IMR-90 (cell line): ENCODE data around the gene SHC2. TPM values are rescaled to one million over a fixed set of nuclear protein-coding genes. Genes with fewer than 3 reads are reported as not detected.

Experiments
- ATAC-seq: fragments of 200-7000 bp; cut with Tn5 transposase; 2 replicates; pipeline ENCODE4 v1.9.1; 2020; ENCODE audit warnings: low read depth, mild to moderate bottlenecking, moderate library complexity
- BruUV-seq: library from RNA; stranded (reverse); fragments of 400-500 nt; replicated peaks from 2 replicates; lab custom pipeline; 2021; lab: Mats Ljungman, UMichigan
- CTCF ChIA-PET: fragments of 300-600 bp; formaldehyde crosslinking; extraction: SDS; loops from one replicate; lab custom pipeline; 2021; ENCODE audit warnings: antibody characterized with exemption; lab: Yijun Ruan, JAX
- POLR2A ChIA-PET: fragments of 300-600 bp; sonication (Branson Sonifier 250); formaldehyde crosslinking; loops from one replicate; lab custom pipeline; 2022; ENCODE audit warnings: antibody characterized with exemption; ENCODE audit not compliant: unreplicated experiment; lab: Charles Lee
- DNase-seq: peaks from one replicate; pipeline ENCODE4 v3.0.0; 2013
- H2AFZ ChIP-seq: replicated peaks from 2 replicates; pipeline ENCODE3; 2013; ENCODE audit warnings: low read length, mild to moderate bottlenecking; ENCODE audit not compliant: poor library complexity
- H2AK5ac ChIP-seq: 2 replicates; pipeline ENCODE4 v1.6.1; 2013; ENCODE audit warnings: low read depth, low read length, inconsistent platforms
- H2AK9ac ChIP-seq: replicated peaks from 2 replicates; pipeline ENCODE3; 2013; ENCODE audit warnings: mild to moderate bottlenecking, low read depth, low read length, moderate library complexity; ENCODE audit not compliant: poor library complexity
- H2BK120ac ChIP-seq: 2 replicates; pipeline ENCODE4 v1.6.1; 2013; ENCODE audit warnings: low read depth, low read length, inconsistent platforms
- H2BK15ac ChIP-seq: 3 replicates; pipeline ENCODE4 v1.6.1; 2013; ENCODE audit warnings: low read depth, low read length, inconsistent platforms
- H2BK20ac ChIP-seq: 2 replicates; pipeline ENCODE4 v1.6.1; 2013; ENCODE audit warnings: low read depth, mild to moderate bottlenecking, inconsistent platforms, low read length, moderate library complexity
- H2BK5ac ChIP-seq: 2 replicates; pipeline ENCODE4 v1.6.1; 2013; ENCODE audit warnings: mild to moderate bottlenecking, low read depth, low read length, inconsistent platforms; ENCODE audit not compliant: poor library complexity, severe bottlenecking
- H3K14ac ChIP-seq: replicated peaks from 2 replicates; pipeline ENCODE4 v1.6.1; 2013; ENCODE audit warnings: low read depth, low read length, inconsistent platforms
- H3K18ac ChIP-seq: 2 replicates; pipeline ENCODE4 v1.6.1; 2013; ENCODE audit warnings: low read depth, low read length, control low read depth
- H3K23ac ChIP-seq: 2 replicates; pipeline ENCODE4 v1.6.1; 2013; ENCODE audit warnings: low read depth, low read length, inconsistent platforms
- H3K27ac ChIP-seq: 2 replicates; pipeline ENCODE4 v1.5.1; 2013; ENCODE audit warnings: mild to moderate bottlenecking, control low read depth, low read length; ENCODE audit not compliant: insufficient read depth
- H3K27me3 ChIP-seq: 2 replicates; pipeline ENCODE4 v1.6.1; 2013; ENCODE audit warnings: low read length; ENCODE audit not compliant: control insufficient read depth, insufficient read depth
- H3K36me3 ChIP-seq: 2 replicates; pipeline ENCODE4 v1.6.1; 2013; ENCODE audit warnings: low read length, mixed read lengths; ENCODE audit not compliant: control insufficient read depth, insufficient read depth
- H3K4ac ChIP-seq: 2 replicates; pipeline ENCODE4 v1.6.1; 2013; ENCODE audit warnings: low read depth, low read length, inconsistent platforms
- H3K4me1 ChIP-seq: 2 replicates; pipeline ENCODE4 v1.6.1; 2013; ENCODE audit warnings: low read length, mixed read lengths; ENCODE audit not compliant: control insufficient read depth, insufficient read depth
- H3K4me2 ChIP-seq: 2 replicates; pipeline ENCODE4 v1.6.1; 2013; ENCODE audit warnings: low read depth, mild to moderate bottlenecking, control low read depth, low read length, moderate library complexity
- H3K4me3 ChIP-seq: 2 replicates; pipeline ENCODE4 v1.5.1; 2013; ENCODE audit warnings: low read depth, mild to moderate bottlenecking, control low read depth, low read length, moderate library complexity; ENCODE audit not compliant: insufficient read depth
- H3K56ac ChIP-seq: 2 replicates; pipeline ENCODE4 v1.6.1; 2013; ENCODE audit warnings: low read length, inconsistent platforms; ENCODE audit not compliant: insufficient read depth; ENCODE audit errors: extremely low read depth
- H3K79me1 ChIP-seq, 2 experiments: 2 replicates each; pipeline ENCODE4 v1.6.1; 2013; ENCODE audit warnings: low read length in 2 of 2, inconsistent platforms in 1 of 2, low read depth in 1 of 2
- H3K9ac ChIP-seq: 2 replicates; pipeline ENCODE4 v1.6.1; 2013; ENCODE audit warnings: low read depth, low read length, control low read depth
- H3K9me1 ChIP-seq: 2 replicates; pipeline ENCODE4 v1.6.1; 2013; ENCODE audit warnings: low read length, inconsistent platforms; ENCODE audit not compliant: insufficient read depth
- H3K9me3 ChIP-seq: 2 replicates; pipeline ENCODE4 v1.6.1; 2013; ENCODE audit warnings: low read length; ENCODE audit not compliant: control insufficient read depth, insufficient read depth
- H4K20me1 ChIP-seq: 2 replicates; pipeline ENCODE4 v1.6.1; 2013; ENCODE audit warnings: low read length, inconsistent platforms; ENCODE audit not compliant: insufficient read depth
- H4K5ac ChIP-seq: 2 replicates; pipeline ENCODE4 v1.6.1; 2013; ENCODE audit warnings: mild to moderate bottlenecking, low read depth, low read length, control low read depth
- H4K8ac ChIP-seq, 2 experiments: 2 replicates each; pipeline ENCODE4 v1.6.1; 2013; ENCODE audit warnings: low read depth in 2 of 2, low read length in 2 of 2, control low read depth in 1 of 2, inconsistent platforms in 1 of 2
- H4K91ac ChIP-seq: 2 replicates; pipeline ENCODE4 v1.6.1; 2013; ENCODE audit warnings: low read depth, low read length, inconsistent platforms; ENCODE audit not compliant: insufficient read depth
- BHLHE40 ChIP-seq: fragments of 150-350 bp; IDR thresholded peaks from 2 replicates; pipeline ENCODE4 v1.6.1; 2016; ENCODE audit warnings: mild to moderate bottlenecking, low read depth, low read length
- CEBPB ChIP-seq: IDR thresholded peaks from 2 replicates; pipeline ENCODE4 v1.6.1; 2012; ENCODE audit warnings: low read depth, low read length, improper control_type of control experiment
- CHD1 ChIP-seq: IDR thresholded peaks from 2 replicates; pipeline ENCODE4 v1.6.1; 2012; ENCODE audit warnings: low read depth, low read length, improper control_type of control experiment
- FOS ChIP-seq: fragments of 150-350 bp; IDR thresholded peaks from 2 replicates; pipeline ENCODE4 v1.6.1; 2016; ENCODE audit warnings: low read depth, low read length
- MAFK ChIP-seq: IDR thresholded peaks from 2 replicates; pipeline ENCODE4 v1.6.1; 2012; ENCODE audit warnings: low read depth, low read length, improper control_type of control experiment
- MAZ ChIP-seq: IDR thresholded peaks from 2 replicates; pipeline ENCODE4 v1.6.1; 2012; ENCODE audit warnings: low read depth, mild to moderate bottlenecking, low read length, improper control_type of control experiment, moderate library complexity, borderline replicate concordance
- MXI1 ChIP-seq: IDR thresholded peaks from 2 replicates; pipeline ENCODE4 v1.6.1; 2012; ENCODE audit warnings: low read depth, mild to moderate bottlenecking, low read length, moderate library complexity, borderline replicate concordance
- NFE2L2 ChIP-seq: fragments of 150-350 bp; IDR thresholded peaks from 2 replicates; pipeline ENCODE4 v1.6.1; 2016; ENCODE audit warnings: low read depth, mild to moderate bottlenecking, low read length
- POLR2A ChIP-seq: IDR thresholded peaks from 2 replicates; pipeline ENCODE4 v1.6.1; 2012; ENCODE audit warnings: mild to moderate bottlenecking, low read depth, low read length
- RAD21 ChIP-seq: IDR thresholded peaks from 2 replicates; pipeline ENCODE4 v1.6.1; 2012; ENCODE audit warnings: low read length, improper control_type of control experiment
- RCOR1 ChIP-seq: IDR thresholded peaks from 2 replicates; pipeline ENCODE4 v1.6.1; 2012; ENCODE audit warnings: mild to moderate bottlenecking, low read length, improper control_type of control experiment; ENCODE audit not compliant: insufficient replicate concordance
- RFX5 ChIP-seq: IDR thresholded peaks from 2 replicates; pipeline ENCODE4 v1.8.0; 2012; ENCODE audit warnings: low read depth, mild to moderate bottlenecking, low read length, moderate library complexity
- SMC3 ChIP-seq: fragments of 150-350 bp; IDR thresholded peaks from 2 replicates; pipeline ENCODE4 v1.6.1; 2016; ENCODE audit warnings: low read depth, mild to moderate bottlenecking, antibody characterized with exemption, low read length, moderate library complexity
- WGBS, 2 experiments: methylation state at CpG; one replicate each; pipeline versions ENCODE4 v1.1.5 to v1.1.7; 2013; ENCODE audit warnings: missing lambda C conversion rate in 2 of 2; ENCODE audit not compliant: insufficient read length in 1 of 2; ENCODE audit errors: extremely low coverage in 2 of 2; 5-methylcytosine and 5-hydroxymethylcytosine counted together
- dilution Hi-C: fragments of 300-500 bp; cut with HindIII; formaldehyde crosslinking; loops from one replicate; pipeline ENCODE4 v1.14.3; 2018; ENCODE audit warnings: low sequenced_read_pairs; ENCODE audit not compliant: unreplicated experiment
- in situ Hi-C: fragments of 300-500 bp; cut with MboI; formaldehyde crosslinking; loops from 3 replicates; pipeline ENCODE4 v1.14.3; 2019; ENCODE audit warnings: low sequenced_read_pairs, inconsistent platforms, mixed read lengths
- intact Hi-C: fragments of 100-400 bp; cut with micrococcal nuclease; formaldehyde crosslinking; loops from 2 replicates; pipeline ENCODE4 v1.10.0; 2022
- polyA plus RNA-seq, 3 experiments: library from polyadenylated mRNA; depleted of rRNA; stranded (reverse); fragments of >200 nt; gene quantifications; 2 replicates each; pipeline ENCODE4 v1.2.3, GENCODE V29; 2012; ENCODE audit warnings: low replicate concordance in 1 of 3
- total RNA-seq: library from RNA; depleted of rRNA; stranded (reverse); fragments of >200 nt; gene quantifications from 2 replicates; pipeline ENCODE4 v1.2.3, GENCODE V29; 2012
- TF ChIP-seq, protein P1 (sequence below): fragments of 150-350 bp; IDR thresholded peaks from 2 replicates; pipeline ENCODE4 v1.6.1; 2016; ENCODE audit warnings: low read depth, mild to moderate bottlenecking, low read length, moderate library complexity, borderline replicate concordance
- TF ChIP-seq, protein P2 (sequence below): fragments of 150-350 bp; IDR thresholded peaks from 2 replicates; pipeline ENCODE4 v1.6.1; 2017; ENCODE audit warnings: mild to moderate bottlenecking, antibody characterized with exemption, low read length, low read depth
- TF ChIP-seq, protein P3 (sequence below): conservative IDR thresholded peaks from 2 replicates; pipeline ENCODE4 v1.5.1; 2012; ENCODE audit warnings: mild to moderate bottlenecking, low read depth, low read length, improper control_type of control experiment

The SHC2 gene
- total and polyA plus RNA-seq, 2 of the 4 experiments (the other 2 are of a cell fraction) = 0.68 TPM; not detected in 1

DNA sequence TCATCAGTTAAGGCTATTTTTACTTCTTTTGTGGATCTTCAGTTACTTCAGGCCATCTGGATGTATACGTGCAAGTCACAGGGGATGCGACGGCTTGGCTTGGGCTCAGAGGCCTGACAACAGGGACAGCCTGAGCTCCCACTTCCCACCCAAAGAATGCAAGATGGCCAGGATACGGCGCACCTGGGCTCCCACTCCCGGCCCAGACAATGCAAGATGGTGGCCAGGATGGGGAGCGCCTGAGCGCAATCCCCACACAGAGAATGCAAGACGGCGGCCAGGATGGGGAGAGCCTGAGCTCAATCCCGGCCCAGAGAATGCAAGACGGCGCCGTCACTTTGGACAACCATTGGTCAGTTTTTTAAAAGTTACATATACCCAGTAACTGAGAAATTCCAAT lies 91.0 kb downstream of the SHC2 start:
- Histone ChIP-seq H4K8ac (no peak overlapping the region), H3K36me3 (no peaks in the 10 kb centered on the region), H3K27me3 (peaks cover 63% of the 10 kb centered on the region), H3K4me1 (peaks cover 1% of the 10 kb centered on the region; the same call in 1 of the 2 replicates), H3K9me3 (peaks cover 8% of the 10 kb centered on the region), H3K18ac (no peak overlapping the region), H4K20me1 (no peaks in the 10 kb centered on the region), H3K27ac (no peak overlapping the region), H2BK120ac (no peak overlapping the region), H4K5ac (no peak overlapping the region), H3K79me1 (no peaks in the 10 kb centered on the region), H2AK9ac (no peak overlapping the region), H3K14ac (no peak overlapping the region), H2AK5ac (no peak overlapping the region), H3K23ac (no peak overlapping the region), H3K4ac (no peak overlapping the region), H3K9ac (no peak overlapping the region), H3K9me1 (no peaks in the 10 kb centered on the region), H3K4me2 (no peak overlapping the region), H2BK15ac (no peak overlapping the region), H2BK5ac (no peak overlapping the region), H2AFZ (no peak overlapping the region), H4K91ac (no peak overlapping the region), H2BK20ac (no peak overlapping the region), H3K4me3 (no peak overlapping the region), H3K56ac (no peak overlapping the region)
- BruUV-seq = no TSS peak
- ATAC-seq = no peak
- TF ChIP-seq, protein P1, sequence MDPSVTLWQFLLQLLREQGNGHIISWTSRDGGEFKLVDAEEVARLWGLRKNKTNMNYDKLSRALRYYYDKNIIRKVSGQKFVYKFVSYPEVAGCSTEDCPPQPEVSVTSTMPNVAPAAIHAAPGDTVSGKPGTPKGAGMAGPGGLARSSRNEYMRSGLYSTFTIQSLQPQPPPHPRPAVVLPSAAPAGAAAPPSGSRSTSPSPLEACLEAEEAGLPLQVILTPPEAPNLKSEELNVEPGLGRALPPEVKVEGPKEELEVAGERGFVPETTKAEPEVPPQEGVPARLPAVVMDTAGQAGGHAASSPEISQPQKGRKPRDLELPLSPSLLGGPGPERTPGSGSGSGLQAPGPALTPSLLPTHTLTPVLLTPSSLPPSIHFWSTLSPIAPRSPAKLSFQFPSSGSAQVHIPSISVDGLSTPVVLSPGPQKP = no peak
- TF ChIP-seq CEBPB (no peak), MAFK (no peak), SMC3 (no peak), RAD21 (no peak), MXI1 (no peak), NFE2L2 (no peak), BHLHE40 (no peak), RFX5 (no peak), MAZ (no peak), CHD1 (no peak), POLR2A (no peak), RCOR1 (no peak), FOS (no peak)
- TF ChIP-seq, protein P2, sequence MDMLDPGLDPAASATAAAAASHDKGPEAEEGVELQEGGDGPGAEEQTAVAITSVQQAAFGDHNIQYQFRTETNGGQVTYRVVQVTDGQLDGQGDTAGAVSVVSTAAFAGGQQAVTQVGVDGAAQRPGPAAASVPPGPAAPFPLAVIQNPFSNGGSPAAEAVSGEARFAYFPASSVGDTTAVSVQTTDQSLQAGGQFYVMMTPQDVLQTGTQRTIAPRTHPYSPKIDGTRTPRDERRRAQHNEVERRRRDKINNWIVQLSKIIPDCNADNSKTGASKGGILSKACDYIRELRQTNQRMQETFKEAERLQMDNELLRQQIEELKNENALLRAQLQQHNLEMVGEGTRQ = no peak
- TF ChIP-seq, protein P3, sequence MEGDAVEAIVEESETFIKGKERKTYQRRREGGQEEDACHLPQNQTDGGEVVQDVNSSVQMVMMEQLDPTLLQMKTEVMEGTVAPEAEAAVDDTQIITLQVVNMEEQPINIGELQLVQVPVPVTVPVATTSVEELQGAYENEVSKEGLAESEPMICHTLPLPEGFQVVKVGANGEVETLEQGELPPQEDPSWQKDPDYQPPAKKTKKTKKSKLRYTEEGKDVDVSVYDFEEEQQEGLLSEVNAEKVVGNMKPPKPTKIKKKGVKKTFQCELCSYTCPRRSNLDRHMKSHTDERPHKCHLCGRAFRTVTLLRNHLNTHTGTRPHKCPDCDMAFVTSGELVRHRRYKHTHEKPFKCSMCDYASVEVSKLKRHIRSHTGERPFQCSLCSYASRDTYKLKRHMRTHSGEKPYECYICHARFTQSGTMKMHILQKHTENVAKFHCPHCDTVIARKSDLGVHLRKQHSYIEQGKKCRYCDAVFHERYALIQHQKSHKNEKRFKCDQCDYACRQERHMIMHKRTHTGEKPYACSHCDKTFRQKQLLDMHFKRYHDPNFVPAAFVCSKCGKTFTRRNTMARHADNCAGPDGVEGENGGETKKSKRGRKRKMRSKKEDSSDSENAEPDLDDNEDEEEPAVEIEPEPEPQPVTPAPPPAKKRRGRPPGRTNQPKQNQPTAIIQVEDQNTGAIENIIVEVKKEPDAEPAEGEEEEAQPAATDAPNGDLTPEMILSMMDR = no peak
- no peak for DNase-seq
- intact Hi-C loops (no loop called here), dilution Hi-C loops (no loop called here), in situ Hi-C loops (no loop called here)
- POLR2A ChIA-PET = no interaction called here
- CTCF ChIA-PET = no interaction called here
- 92% methylated on average over 5 of the region's 14 CpGs; no CpG with 5 or more reads in 1 of the 2 experiments for WGBS, 2 experiments
